Caco-2 (cell line): ENCODE measurements around the gene TANGO2. TPM values are rescaled to one million over a fixed set of nuclear protein-coding genes. Genes with fewer than 3 reads are reported as not detected.

Source experiments
- BruUV-seq: library from RNA; stranded (reverse); fragments of 400-500 nt; replicated peaks from 2 replicates; lab custom pipeline; 2021; lab: Mats Ljungman, UMichigan
- CTCF ChIA-PET: fragments of 300-600 bp; sonication (Branson Sonifier 250); formaldehyde crosslinking; loops from one replicate; lab custom pipeline; 2022; ENCODE audit warnings: antibody characterized with exemption; lab: Charles Lee
- POLR2A ChIA-PET: fragments of 300-600 bp; sonication (Branson Sonifier 250); formaldehyde crosslinking; loops from one replicate; lab custom pipeline; 2022; ENCODE audit warnings: antibody characterized with exemption; lab: Charles Lee
- DNase-seq, 2 experiments: peaks; one replicate each; pipeline versions ENCODE4 v3.0.0 to v3.0.0-alpha.2; 2020 to 2022
- H3K27me3 ChIP-seq: replicated peaks from 2 replicates; pipeline ENCODE4 v1.6.0; 2011; ENCODE audit warnings: low read length; ENCODE audit not compliant: control insufficient read depth, insufficient read depth
- H3K36me3 ChIP-seq: 2 replicates; pipeline ENCODE4 v1.5.1; 2011; ENCODE audit warnings: low read length; ENCODE audit not compliant: control insufficient read depth, insufficient read depth
- H3K4me1 ChIP-seq: fragments of 250-450 bp; sonication (Bioruptor Pico); 2 replicates; pipeline ENCODE4 v1.5.1; 2020; ENCODE audit warnings: mild to moderate bottlenecking
- H3K4me3 ChIP-seq: 2 replicates; pipeline ENCODE4 v1.5.1; 2011; ENCODE audit warnings: low read depth, mild to moderate bottlenecking, control low read depth, low read length
- H3K9me3 ChIP-seq: fragments of 250-450 bp; sonication (Bioruptor Pico); 2 replicates; pipeline ENCODE4 v1.5.1; 2020; ENCODE audit warnings: mild to moderate bottlenecking, moderate library complexity
- H3K27ac Mint-ChIP-seq: one replicate; pipeline ENCODE4 v1.8.0; 2022; ENCODE audit warnings: mixed read lengths; ENCODE audit not compliant: unreplicated experiment
- H3K27me3 Mint-ChIP-seq: one replicate; pipeline ENCODE4 v1.8.0; 2022; ENCODE audit warnings: mixed read lengths; ENCODE audit not compliant: insufficient read depth, unreplicated experiment
- H3K36me3 Mint-ChIP-seq: one replicate; pipeline ENCODE4 v1.8.0; 2022; ENCODE audit warnings: mild to moderate bottlenecking, mixed read lengths; ENCODE audit not compliant: insufficient read depth, unreplicated experiment
- H3K4me1 Mint-ChIP-seq: one replicate; pipeline ENCODE4 v1.8.0; 2022; ENCODE audit warnings: low read depth, mixed read lengths; ENCODE audit not compliant: unreplicated experiment
- H3K4me3 Mint-ChIP-seq: one replicate; pipeline ENCODE4 v1.8.0; 2022; ENCODE audit warnings: mild to moderate bottlenecking, moderate library complexity, mixed read lengths; ENCODE audit not compliant: unreplicated experiment
- H3K9me3 Mint-ChIP-seq: one replicate; pipeline ENCODE4 v1.8.0; 2022; ENCODE audit warnings: mixed read lengths; ENCODE audit not compliant: unreplicated experiment
- intact Hi-C: fragments of 100-400 bp; cut with micrococcal nuclease; formaldehyde crosslinking; loops from one replicate; pipeline ENCODE4 v1.10.0; 2022; ENCODE audit not compliant: unreplicated experiment
- total RNA-seq: library from RNA; stranded (reverse); gene quantifications from 2 replicates; pipeline ENCODE4 v1.2.3, GENCODE V29; 2022
- TF ChIP-seq, protein P1 (sequence below), 2 experiments: fragments of 200-600 bp in 1 of 2; IDR thresholded peaks; 1 replicate in 1 of 2; 2 replicates in 1 of 2; pipeline versions ENCODE4 v1.5.1 to v1.8.0; 2011 to 2022; ENCODE audit warnings: antibody characterized with exemption in 1 of 2, control low read depth in 1 of 2, inconsistent platforms in 1 of 2, low read depth in 1 of 2, low read length in 1 of 2, mild to moderate bottlenecking in 1 of 2, moderate library complexity in 1 of 2; ENCODE audit not compliant: insufficient read depth in 1 of 2, severe bottlenecking in 1 of 2, unreplicated experiment in 1 of 2

Gene TANGO2
- total RNA-seq, 1 experiment from 2014 or later: 26.6 TPM

DNA sequence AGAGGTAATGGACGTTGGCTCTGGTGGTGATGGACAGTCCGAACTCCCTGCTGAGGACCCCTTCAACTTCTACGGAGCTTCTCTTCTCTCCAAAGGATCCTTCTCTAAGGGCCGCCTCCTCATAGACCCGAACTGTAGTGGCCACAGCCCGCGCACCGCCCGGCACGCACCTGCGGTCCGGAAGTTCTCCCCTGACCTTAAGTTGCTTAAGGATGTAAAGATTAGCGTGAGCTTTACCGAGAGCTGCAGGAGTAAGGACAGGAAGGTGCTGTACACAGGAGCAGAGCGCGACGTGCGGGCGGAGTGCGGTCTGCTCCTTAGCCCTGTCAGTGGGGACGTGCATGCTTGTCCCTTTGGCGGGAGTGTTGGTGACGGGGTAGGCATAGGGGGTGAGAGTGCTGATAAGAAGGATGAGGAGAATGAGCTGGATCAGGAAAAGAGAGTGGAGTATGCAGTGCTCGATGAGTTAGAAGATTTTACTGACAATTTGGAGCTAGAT, 65.2 kb downstream of the TANGO2 start:
- BruUV-seq: no TSS peak
- Mint-ChIP-seq H3K36me3 (peaks cover 81% of the 10 kb centered on the region), H3K27me3 (no peaks in the 10 kb centered on the region), H3K4me1 (peaks cover 22% of the 10 kb centered on the region), H3K4me3 (no peak overlapping the region), H3K27ac (no peak overlapping the region), H3K9me3 (no peaks in the 10 kb centered on the region)
- DNase-seq: no peak
- ChIA-PET POLR2A (no interaction called here), CTCF (no interaction called here)
- H3K4me3 ChIP-seq: no peak overlapping the region
- peaks cover 4% of the 10 kb centered on the region for H3K36me3 ChIP-seq
- intact Hi-C loops: no loop called here
- peaks cover 22% of the 10 kb centered on the region for H3K4me1 ChIP-seq
- H3K9me3 ChIP-seq: no peaks in the 10 kb centered on the region
- TF ChIP-seq, protein P1, sequence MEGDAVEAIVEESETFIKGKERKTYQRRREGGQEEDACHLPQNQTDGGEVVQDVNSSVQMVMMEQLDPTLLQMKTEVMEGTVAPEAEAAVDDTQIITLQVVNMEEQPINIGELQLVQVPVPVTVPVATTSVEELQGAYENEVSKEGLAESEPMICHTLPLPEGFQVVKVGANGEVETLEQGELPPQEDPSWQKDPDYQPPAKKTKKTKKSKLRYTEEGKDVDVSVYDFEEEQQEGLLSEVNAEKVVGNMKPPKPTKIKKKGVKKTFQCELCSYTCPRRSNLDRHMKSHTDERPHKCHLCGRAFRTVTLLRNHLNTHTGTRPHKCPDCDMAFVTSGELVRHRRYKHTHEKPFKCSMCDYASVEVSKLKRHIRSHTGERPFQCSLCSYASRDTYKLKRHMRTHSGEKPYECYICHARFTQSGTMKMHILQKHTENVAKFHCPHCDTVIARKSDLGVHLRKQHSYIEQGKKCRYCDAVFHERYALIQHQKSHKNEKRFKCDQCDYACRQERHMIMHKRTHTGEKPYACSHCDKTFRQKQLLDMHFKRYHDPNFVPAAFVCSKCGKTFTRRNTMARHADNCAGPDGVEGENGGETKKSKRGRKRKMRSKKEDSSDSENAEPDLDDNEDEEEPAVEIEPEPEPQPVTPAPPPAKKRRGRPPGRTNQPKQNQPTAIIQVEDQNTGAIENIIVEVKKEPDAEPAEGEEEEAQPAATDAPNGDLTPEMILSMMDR (IDR thresholded peaks at IDR 0.05; ENCODE audit: insufficient read depth in 1 of 2, low read depth in 1 of 2, low read length in 1 of 2, severe bottlenecking in 1 of 2, unreplicated experiment in 1 of 2): no peak
- no peaks in the 10 kb centered on the region for H3K27me3 ChIP-seq

DNA sequence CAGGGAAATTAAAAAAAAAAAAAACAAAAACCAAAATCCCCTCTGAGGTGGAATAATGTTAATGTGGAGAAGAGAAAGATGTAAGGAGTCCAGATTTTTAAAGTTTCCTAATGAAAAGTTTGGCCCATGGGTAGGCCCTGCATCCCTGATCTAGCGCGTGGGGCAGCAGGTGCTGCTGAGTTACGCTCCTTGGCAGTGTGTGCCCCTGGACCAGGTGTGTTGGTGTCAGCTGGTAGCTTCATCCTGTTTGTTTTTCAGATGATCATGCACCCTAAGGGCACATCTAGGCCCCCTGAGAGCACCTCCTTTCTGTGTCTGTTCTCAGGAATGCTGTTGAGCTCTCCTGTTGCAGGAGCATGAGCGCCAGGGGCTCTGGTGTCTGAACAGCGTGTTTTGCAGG, 65.9 kb downstream of the TANGO2 start:
- no peak overlapping the region for H3K27ac Mint-ChIP-seq
- no peaks in the 10 kb centered on the region for H3K27me3 Mint-ChIP-seq
- peaks cover 87% of the 10 kb centered on the region for H3K36me3 Mint-ChIP-seq
- H3K4me1 Mint-ChIP-seq: peaks cover 16% of the 10 kb centered on the region
- DNase-seq: no peak
- peaks cover 4% of the 10 kb centered on the region for H3K36me3 ChIP-seq
- no peaks in the 10 kb centered on the region for H3K27me3 ChIP-seq
- H3K9me3 Mint-ChIP-seq: no peaks in the 10 kb centered on the region
- no peak overlapping the region for H3K4me3 Mint-ChIP-seq
- no TSS peak for BruUV-seq
- intact Hi-C loops: no loop called here
- H3K4me3 ChIP-seq: no peak overlapping the region
- no peaks in the 10 kb centered on the region for H3K9me3 ChIP-seq
- ChIA-PET CTCF (no interaction called here), POLR2A (no interaction called here)
- peaks cover 15% of the 10 kb centered on the region for H3K4me1 ChIP-seq
- TF ChIP-seq, protein P1 (IDR thresholded peaks at IDR 0.05; ENCODE audit: insufficient read depth in 1 of 2, low read depth in 1 of 2, low read length in 1 of 2, severe bottlenecking in 1 of 2, unreplicated experiment in 1 of 2): no peak

DNA sequence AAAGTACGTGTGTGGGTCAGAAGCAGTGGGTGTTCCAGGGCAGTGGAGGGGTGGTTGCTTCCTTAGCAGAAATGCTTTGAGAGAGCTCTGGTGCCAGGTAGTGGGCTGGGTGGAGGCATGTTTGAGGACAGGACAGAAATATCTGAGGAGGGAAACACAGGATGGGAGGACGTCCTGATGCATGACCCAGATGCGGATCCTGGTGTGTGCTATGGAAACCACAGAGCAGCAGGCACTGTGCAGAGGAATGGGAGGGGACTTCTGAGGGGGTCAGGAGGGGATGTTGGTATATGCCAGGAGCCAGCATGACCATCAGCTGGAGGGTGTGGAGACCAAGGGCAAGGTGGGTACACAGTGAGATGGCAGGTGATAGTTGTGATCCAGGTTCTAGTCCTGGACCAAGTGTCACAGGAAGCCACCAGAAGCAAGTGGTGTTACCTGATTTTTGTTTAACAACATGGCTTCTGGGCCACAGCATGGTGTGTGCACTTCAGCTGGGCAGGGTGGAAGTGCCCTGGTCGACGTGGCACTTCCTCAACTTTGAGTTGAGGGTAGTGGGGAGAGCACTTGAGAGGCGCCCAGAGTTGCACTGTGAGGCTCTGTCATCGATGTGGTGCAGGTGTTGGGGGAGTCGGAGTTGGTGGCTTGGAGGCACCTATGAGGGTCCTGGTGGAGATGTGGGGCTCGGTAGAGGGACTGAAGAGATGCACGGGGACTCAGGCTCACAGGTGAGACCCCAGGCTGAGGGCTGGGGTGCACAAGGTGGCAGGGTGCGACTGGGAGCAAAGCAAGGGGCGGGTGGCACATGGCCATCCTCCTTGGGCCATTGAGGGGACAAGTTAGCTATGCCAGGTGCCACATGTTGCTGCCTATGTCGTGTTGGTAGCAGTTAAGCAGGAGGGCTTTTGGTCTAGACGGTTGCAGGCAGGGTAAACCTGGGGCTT, 66.7 kb downstream of the TANGO2 start:
- intact Hi-C loops: no loop called here
- peaks cover 7% of the 10 kb centered on the region for H3K36me3 ChIP-seq
- H3K27ac Mint-ChIP-seq: no peak overlapping the region
- no peak overlapping the region for H3K4me3 Mint-ChIP-seq
- H3K4me3 ChIP-seq: no peak overlapping the region
- H3K27me3 ChIP-seq: no peaks in the 10 kb centered on the region
- TF ChIP-seq, protein P1 (IDR thresholded peaks at IDR 0.05; ENCODE audit: insufficient read depth in 1 of 2, low read depth in 1 of 2, low read length in 1 of 2, severe bottlenecking in 1 of 2, unreplicated experiment in 1 of 2): no peak
- H3K9me3 ChIP-seq: no peaks in the 10 kb centered on the region
- peaks cover 8% of the 10 kb centered on the region for H3K4me1 ChIP-seq
- H3K9me3 Mint-ChIP-seq: no peaks in the 10 kb centered on the region
- H3K27me3 Mint-ChIP-seq: no peaks in the 10 kb centered on the region
- no TSS peak for BruUV-seq
- POLR2A ChIA-PET: no interaction called here
- CTCF ChIA-PET: no interaction called here
- H3K4me1 Mint-ChIP-seq: peaks cover 12% of the 10 kb centered on the region
- peaks cover 93% of the 10 kb centered on the region for H3K36me3 Mint-ChIP-seq
- no peak for DNase-seq
